ENCODE measurements around the gene ZNF267.
A peak's percentile ranks its signal among the peaks of the same experiment; 100 is the strongest.
"Not testable (repeated sequence)": the region's sequence is repeated elsewhere in the genome, so short reads cannot be mapped to it uniquely, and the experiment has no call there.

Gene ZNF267

GRCh38 chr16:31877876-31878642, 4.5 kb downstream of the ZNF267 start:
- no peak for DNase-seq (ENCODE audit: extremely low read depth in 1 of 2, low read depth in 1 of 2)

- no peak for DNase-seq (ENCODE audit: extremely low read depth in 1 of 2, low read depth in 1 of 2)
Measured at GRCh38 chr16:31879937-31880321, 6.3 kb downstream of the ZNF267 start.

DNA sequence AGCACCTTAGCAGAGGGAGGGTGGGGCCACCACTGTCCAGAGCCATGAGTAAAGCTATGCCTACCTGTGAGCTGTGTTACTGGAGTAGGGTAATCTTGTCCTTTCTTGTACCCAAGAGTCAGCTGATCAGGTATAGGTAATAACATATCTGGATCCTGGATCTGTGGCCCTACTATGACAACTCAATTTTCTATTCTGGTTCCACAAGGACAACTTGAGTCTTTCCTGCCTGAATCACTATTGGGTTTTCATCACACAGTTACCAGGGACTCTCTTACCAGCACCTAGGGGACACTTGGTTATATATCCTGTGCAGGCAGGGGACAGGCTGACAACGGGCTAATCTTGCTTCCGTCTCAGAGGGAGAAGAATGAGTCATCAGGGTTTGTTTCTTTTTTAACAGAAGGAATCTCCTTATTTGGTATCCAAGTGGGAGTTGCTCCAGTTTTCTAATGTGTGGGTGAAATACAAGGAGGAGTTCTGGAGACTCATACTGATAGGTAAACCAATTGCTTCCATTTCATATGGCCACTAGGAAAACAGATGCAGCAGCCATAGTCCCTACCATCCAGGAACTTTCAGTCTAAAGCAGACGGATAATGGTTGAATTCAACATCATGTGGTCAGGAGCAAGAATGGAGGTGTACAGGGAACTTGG, 6.8 kb downstream of the ZNF267 start:
- DNase-seq (ENCODE audit: extremely low read depth in 1 of 2, low read depth in 1 of 2) = peak in 1 of 2 donors; percentile 53

- no peak for DNase-seq (ENCODE audit: extremely low read depth in 1 of 2, low read depth in 1 of 2)
Measured at GRCh38 chr16:31886227-31886626, 12.6 kb downstream of the ZNF267 start.

- no peak for DNase-seq (ENCODE audit: extremely low read depth in 1 of 2, low read depth in 1 of 2)
Measured at GRCh38 chr16:31888735-31889134, 15.1 kb downstream of the ZNF267 start.

DNA sequence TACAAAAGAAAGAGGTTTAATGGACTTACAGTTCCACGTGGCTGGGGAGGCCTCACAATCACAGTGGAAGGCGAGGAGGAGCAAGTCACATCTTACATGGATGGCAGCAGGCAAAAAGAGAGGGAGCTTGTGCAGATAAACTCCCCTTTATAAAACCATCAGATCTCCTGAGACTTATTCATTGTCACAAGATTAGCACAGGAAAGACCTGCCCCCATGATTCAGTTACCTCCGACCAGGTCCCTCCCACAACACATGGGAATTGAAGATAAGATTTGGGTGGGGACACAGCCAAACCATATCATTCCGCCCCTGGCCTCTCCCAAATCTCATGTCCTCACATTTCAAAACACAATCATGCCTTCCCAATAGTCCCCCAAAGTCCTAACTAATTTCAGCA, 18.5 kb downstream of the ZNF267 start:
- DNase-seq (ENCODE audit: extremely low read depth in 1 of 2, low read depth in 1 of 2) = not testable (repeated sequence)

DNA sequence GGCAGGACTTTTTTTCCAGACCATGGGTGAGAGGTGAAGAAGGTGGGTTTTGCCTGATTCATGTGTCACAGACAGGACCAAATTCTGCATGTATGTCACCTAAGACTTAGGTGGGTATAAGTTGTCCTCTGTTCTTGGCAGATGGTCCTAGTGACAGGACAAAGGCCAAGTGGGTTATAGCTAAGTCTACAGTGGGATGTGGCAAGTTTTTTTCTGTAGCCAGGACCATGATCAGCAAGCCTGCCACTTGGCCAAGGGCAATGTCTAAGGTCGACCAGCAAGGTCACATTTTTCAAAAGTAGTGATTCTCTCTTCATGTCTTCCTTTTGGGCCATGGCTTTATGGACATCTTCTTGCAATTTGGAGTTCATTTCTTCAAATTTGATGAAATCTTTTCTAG, 20.2 kb downstream of the ZNF267 start:
- DNase-seq (ENCODE audit: extremely low read depth in 1 of 2, low read depth in 1 of 2) = no peak

GRCh38 chr16:31897283-31897682, 23.7 kb downstream of the ZNF267 start:
- DNase-seq (ENCODE audit: extremely low read depth in 1 of 2, low read depth in 1 of 2) = no peak

DNA sequence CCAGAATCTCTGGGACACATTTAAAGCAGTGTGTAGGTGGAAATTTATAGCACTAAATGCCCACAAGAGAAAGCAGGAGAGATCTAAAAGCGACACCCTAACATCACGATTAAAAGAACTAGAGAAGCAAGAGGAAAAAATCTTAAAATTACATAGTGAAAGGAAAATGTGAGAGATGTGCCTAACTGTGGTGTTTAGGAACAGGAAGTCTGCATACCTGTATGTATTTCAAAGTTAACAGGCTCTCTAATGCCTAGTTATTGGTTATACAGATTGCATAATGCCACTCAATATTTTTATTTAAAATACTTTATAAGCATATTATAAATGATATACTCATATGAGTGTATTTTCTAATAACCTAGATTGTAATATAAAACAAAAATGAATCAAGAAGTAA, 25.9 kb downstream of the ZNF267 start:
- no peak for DNase-seq (ENCODE audit: extremely low read depth in 1 of 2, low read depth in 1 of 2)

GRCh38 chr16:31904571-31904970, 31.0 kb downstream of the ZNF267 start:
- not testable (repeated sequence) for DNase-seq (ENCODE audit: extremely low read depth in 1 of 2, low read depth in 1 of 2)

DNA sequence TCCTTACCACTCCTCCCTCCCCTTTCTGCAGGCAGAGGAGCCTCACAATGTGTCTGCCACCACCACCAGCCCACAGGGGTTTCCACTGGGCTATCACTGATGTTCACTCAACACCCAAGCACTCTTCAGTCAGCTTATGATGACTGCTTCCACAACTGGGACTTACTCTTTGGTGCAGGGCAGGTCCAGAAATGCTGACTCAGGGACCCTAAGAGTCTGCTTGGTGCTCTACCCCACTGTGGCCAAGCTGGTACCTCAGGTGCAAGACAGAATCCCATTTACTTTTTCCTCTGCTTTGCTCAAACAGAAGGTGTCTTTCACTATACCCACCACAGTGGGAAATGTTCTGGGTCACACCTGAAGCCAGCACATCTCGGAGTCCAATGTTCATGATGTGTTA, 40.1 kb downstream of the ZNF267 start:
- DNase-seq (ENCODE audit: extremely low read depth in 1 of 2, low read depth in 1 of 2) = no peak

GRCh38 chr16:31916056-31916488, 42.5 kb downstream of the ZNF267 start:
- no peak for DNase-seq (ENCODE audit: extremely low read depth in 1 of 2, low read depth in 1 of 2)

DNA sequence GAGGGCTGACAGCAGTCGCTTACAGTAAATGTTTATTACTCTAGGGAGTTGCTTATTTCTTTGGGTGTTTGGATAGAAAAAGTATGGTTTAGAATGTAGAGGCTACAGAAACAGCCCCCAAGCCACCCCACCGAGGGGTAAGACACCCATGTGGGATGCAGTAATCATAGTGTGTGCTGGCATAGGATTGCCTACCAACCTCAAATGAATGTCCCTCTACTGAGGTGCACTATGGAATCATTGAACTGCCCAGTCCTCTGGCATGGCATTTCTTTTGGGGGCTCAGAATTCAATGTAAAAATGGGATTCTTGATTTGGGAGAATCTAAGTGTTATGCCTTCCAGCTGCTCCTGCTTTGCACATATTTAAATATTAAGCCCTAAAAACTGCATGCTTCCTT, 46.8 kb downstream of the ZNF267 start:
- no peak for DNase-seq (ENCODE audit: extremely low read depth in 1 of 2, low read depth in 1 of 2)

GRCh38 chr16:31951806-31952205, 78.2 kb downstream of the ZNF267 start:
- not testable (repeated sequence) for DNase-seq (ENCODE audit: extremely low read depth in 1 of 2, low read depth in 1 of 2)

- DNase-seq (ENCODE audit: extremely low read depth in 1 of 2, low read depth in 1 of 2) = not testable (repeated sequence)
Measured at GRCh38 chr16:31952206-31952605, 78.6 kb downstream of the ZNF267 start.

DNA sequence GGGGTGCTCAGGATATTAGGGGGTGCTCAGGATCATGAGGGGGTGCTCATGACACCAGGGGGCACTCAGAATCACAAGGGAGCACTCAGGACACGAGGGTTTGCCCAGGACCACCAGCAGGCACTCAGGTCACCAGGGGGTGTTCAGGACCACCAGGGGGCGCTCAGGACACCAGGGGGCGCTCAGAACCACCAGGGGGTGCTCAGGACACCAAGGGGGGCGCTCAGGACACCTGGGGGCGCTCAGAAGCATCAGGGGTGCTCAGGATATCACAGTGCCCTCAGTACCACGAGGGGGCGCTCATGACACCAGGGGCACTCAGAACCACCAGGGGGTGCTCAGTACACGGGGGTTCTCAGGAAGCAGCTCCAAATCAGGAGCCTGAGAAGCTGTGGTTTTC, 82.6 kb downstream of the ZNF267 start:
- DNase-seq (ENCODE audit: extremely low read depth in 1 of 2, low read depth in 1 of 2) = peak in 1 of 2 donors; percentile 21

DNA sequence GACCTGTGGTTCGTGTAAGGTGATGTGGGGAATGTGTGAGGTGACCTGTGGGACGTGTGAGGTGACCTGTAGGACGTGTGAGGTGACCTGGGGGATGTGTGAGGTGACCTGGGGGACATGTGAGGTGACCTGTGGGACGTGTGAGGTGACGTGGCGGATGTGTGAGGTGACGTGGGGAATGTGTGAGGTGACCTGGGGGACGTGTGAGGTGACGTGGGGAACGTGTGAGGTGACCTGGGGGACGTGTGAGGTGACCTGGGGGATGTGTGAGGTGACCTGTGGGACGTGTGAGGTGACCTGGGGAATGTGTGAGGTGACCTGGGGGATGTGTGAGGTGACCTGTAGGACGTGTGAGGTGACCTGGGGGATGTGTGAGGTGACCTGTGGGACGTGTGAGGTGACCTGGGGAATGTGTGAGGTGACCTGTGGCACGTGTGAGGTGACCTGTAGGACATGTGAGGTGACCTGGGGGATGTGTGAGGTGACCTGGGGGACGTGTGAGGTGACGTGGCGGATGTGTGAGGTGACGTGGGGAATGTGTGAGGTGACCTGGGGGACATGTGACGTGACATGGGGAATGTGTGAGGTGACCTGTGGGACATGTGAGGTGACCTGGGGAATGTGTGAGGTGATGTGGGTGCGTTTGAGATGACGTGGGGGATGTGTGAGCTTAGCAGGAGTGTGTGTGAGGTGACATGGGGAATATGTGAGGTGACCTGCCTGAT, 86.7 kb downstream of the ZNF267 start:
- not testable (repeated sequence) for DNase-seq (ENCODE audit: extremely low read depth in 1 of 2, low read depth in 1 of 2)

All from stimulated activated CD8-positive, alpha-beta memory T cell treated with anti-CD3 and anti-CD28 coated beads, Interleukin-7, amount 100 ng/mL, for 48 hours (primary cell).